HCT116 (cell line): ENCODE measurements around the gene HFE. TPM values are rescaled to one million over a fixed set of nuclear protein-coding genes. Genes with fewer than 3 reads are reported as not detected.

ENCODE experiments used
- ATAC-seq: fragments of 200-7000 bp; cut with Tn5 transposase; 2 replicates; pipeline ENCODE4 v1.9.1; 2020; ENCODE audit warnings: mild to moderate bottlenecking, moderate library complexity
- BruUV-seq: library from RNA; stranded (reverse); fragments of 400-500 nt; replicated peaks from 2 replicates; lab custom pipeline; 2021; lab: Mats Ljungman, UMichigan
- CTCF ChIA-PET: fragments of 300-600 bp; sonication (Branson Sonifier 250); formaldehyde crosslinking; loops from one replicate; lab custom pipeline; 2021; ENCODE audit warnings: antibody characterized with exemption; lab: Charles Lee
- POLR2A ChIA-PET: fragments of 300-600, 350-600 bp; sonication (Branson Sonifier 250); formaldehyde crosslinking; loops from one replicate; lab custom pipeline; 2021; ENCODE audit warnings: antibody characterized with exemption; lab: Charles Lee
- RAD21 ChIA-PET, 2 experiments: fragments of 300-600 bp; sonication (Branson Sonifier 250); formaldehyde crosslinking; loops; one replicate each; lab custom pipeline; 2023; ENCODE audit warnings: low total read pairs in 2 of 2; ENCODE audit not compliant: uncharacterized antibody in 2 of 2, unreplicated experiment in 2 of 2, low non-redundant PET in 1 of 2; lab: Charles Lee
- DNase-seq: peaks from one replicate; pipeline ENCODE4 v3.0.0-alpha.2; 2010; ENCODE audit warnings: low read depth, low spot score
- H2AFZ ChIP-seq: fragments of 200-600 bp; shearing (Covaris generic), sonication (generic); 2 replicates; pipeline ENCODE4 v1.6.1; 2017; ENCODE audit warnings: low read depth, mixed run types, mixed read lengths, antibody characterized with exemption, low read length; ENCODE audit not compliant: poor library complexity, severe bottlenecking
- H3K27ac ChIP-seq: 2 replicates; pipeline ENCODE4 v1.5.1; 2012; ENCODE audit warnings: low read depth, low read length
- H3K27me3 ChIP-seq: fragments of 200-600 bp; sonication (generic); 2 replicates; pipeline ENCODE4 v1.6.1; 2016; ENCODE audit warnings: mixed run types, low read length, mixed read lengths; ENCODE audit not compliant: insufficient read depth
- H3K36me3 ChIP-seq, 2 experiments: fragments of 200-500 bp in 1 of 2; fragments of 200-600 bp in 1 of 2; sonication (Bioruptor generic) in 1 of 2; sonication (generic) in 1 of 2; 2 replicates each; pipeline versions ENCODE4 v1.5.1 to v1.6.1; 2014 to 2016; ENCODE audit warnings: low read length in 2 of 2, inconsistent platforms in 1 of 2, mixed read lengths in 1 of 2, mixed run types in 1 of 2; ENCODE audit not compliant: insufficient read depth in 2 of 2, control insufficient read depth in 1 of 2
- H3K4me1 ChIP-seq, 2 experiments: fragments of 200-600 bp in 1 of 2; sonication (generic) in 1 of 2; 2 replicates each; pipeline versions ENCODE4 v1.5.1 to v1.6.1; 2012 to 2017; ENCODE audit warnings: low read length in 2 of 2, inconsistent platforms in 1 of 2, mild to moderate bottlenecking in 1 of 2, mixed read lengths in 1 of 2, mixed run types in 1 of 2, moderate library complexity in 1 of 2; ENCODE audit not compliant: insufficient read depth in 2 of 2, control insufficient read depth in 1 of 2
- H3K4me2 ChIP-seq: fragments of 200-600 bp; sonication (generic); 2 replicates; pipeline ENCODE4 v1.6.1; 2017; ENCODE audit warnings: mixed run types, low read length, mixed read lengths
- H3K4me3 ChIP-seq, 2 experiments: fragments of 200-600 bp in 1 of 2; sonication (generic) in 1 of 2; replicated peaks in 1 of 2; 2 replicates each; pipeline ENCODE4 v1.5.1; 2011 to 2016; ENCODE audit warnings: low read length in 2 of 2, control low read depth in 1 of 2, low read depth in 1 of 2, mild to moderate bottlenecking in 1 of 2, mixed read lengths in 1 of 2, mixed run types in 1 of 2
- H3K79me2 ChIP-seq: fragments of 200-600 bp; sonication (generic); 2 replicates; pipeline ENCODE4 v1.6.1; 2017; ENCODE audit warnings: mild to moderate bottlenecking, mixed run types, low read length, moderate library complexity, mixed read lengths; ENCODE audit not compliant: insufficient read depth
- H3K9ac ChIP-seq: fragments of 200-600 bp; sonication (generic); 2 replicates; pipeline ENCODE4 v1.6.1; 2016; ENCODE audit warnings: low read length, mixed read lengths
- H3K9me2 ChIP-seq: fragments of 200-600 bp; sonication (generic), shearing (Covaris generic); 2 replicates; pipeline ENCODE4 v1.6.1; 2017; ENCODE audit warnings: mixed run types, mild to moderate bottlenecking, moderate library complexity; ENCODE audit not compliant: insufficient read depth
- H3K9me3 ChIP-seq, 2 experiments: fragments of 200-500 bp in 1 of 2; fragments of 200-600 bp in 1 of 2; sonication (Bioruptor generic) in 1 of 2; sonication (generic) in 1 of 2; 2 replicates each; pipeline ENCODE4 v1.6.1; 2014 to 2017; ENCODE audit warnings: low read length in 2 of 2, mixed read lengths in 2 of 2, inconsistent platforms in 1 of 2, low read depth in 1 of 2, mild to moderate bottlenecking in 1 of 2, mixed run types in 1 of 2, moderate library complexity in 1 of 2; ENCODE audit not compliant: control insufficient read depth in 1 of 2, insufficient read depth in 1 of 2
- H4K20me1 ChIP-seq: fragments of 200-600 bp; sonication (generic), shearing (Covaris generic); 2 replicates; pipeline ENCODE4 v1.6.1; 2017; ENCODE audit warnings: mixed run types, mild to moderate bottlenecking, moderate library complexity; ENCODE audit not compliant: insufficient read depth
- CBX3 ChIP-seq: IDR thresholded peaks from 2 replicates; pipeline ENCODE4 v1.6.1; 2012; ENCODE audit warnings: low read depth
- CTCF ChIP-seq, 3 experiments: fragments of 200-600 bp in 1 of 3; sonication (generic) in 1 of 3; IDR thresholded peaks in 2 of 3; conservative IDR thresholded peaks in 1 of 3; 2 replicates each; pipeline ENCODE4 v1.5.1; 2012 to 2017; ENCODE audit warnings: low read depth in 2 of 3, low read length in 2 of 3, antibody characterized with exemption in 1 of 3, borderline replicate concordance in 1 of 3, control low read depth in 1 of 3, mild to moderate bottlenecking in 1 of 3, mixed read lengths in 1 of 3, mixed run types in 1 of 3, moderate library complexity in 1 of 3; ENCODE audit not compliant: insufficient read depth in 1 of 3
- EGR1 ChIP-seq: IDR thresholded peaks from 2 replicates; pipeline ENCODE4 v1.6.1; 2012; ENCODE audit warnings: low read depth
- ELF1 ChIP-seq: IDR thresholded peaks from 2 replicates; pipeline ENCODE4 v1.6.1; 2012; ENCODE audit warnings: low read depth, borderline replicate concordance
- EZH2 ChIP-seq: fragments of 200-600 bp; sonication (generic); IDR thresholded peaks from 2 replicates; pipeline ENCODE4 v1.6.1; 2017; ENCODE audit warnings: antibody characterized with exemption, mixed run types
- EZH2phosphoT487 ChIP-seq: fragments of 200-600 bp; IDR thresholded peaks from 2 replicates; pipeline ENCODE4 v1.6.1; 2018; ENCODE audit warnings: antibody characterized with exemption, borderline replicate concordance
- FOSL1 ChIP-seq: IDR thresholded peaks from 2 replicates; pipeline ENCODE4 v1.6.1; 2012; ENCODE audit warnings: low read depth
- MAX ChIP-seq: IDR thresholded peaks from 2 replicates; pipeline ENCODE4 v1.6.1; 2012
- POLR2A ChIP-seq: IDR thresholded peaks from 2 replicates; pipeline ENCODE4 v1.7.0; 2011; ENCODE audit warnings: borderline replicate concordance; ENCODE audit not compliant: insufficient read depth, insufficient read length; ENCODE audit errors: extremely low read depth
- RAD21 ChIP-seq: IDR thresholded peaks from 2 replicates; pipeline ENCODE4 v1.6.1; 2012; ENCODE audit warnings: low read depth, mild to moderate bottlenecking
- SIN3A ChIP-seq: IDR thresholded peaks from 2 replicates; pipeline ENCODE4 v1.6.1; 2012; ENCODE audit warnings: low read depth
- SP1 ChIP-seq: IDR thresholded peaks from 2 replicates; pipeline ENCODE4 v1.6.1; 2012; ENCODE audit warnings: low read depth
- SRF ChIP-seq: IDR thresholded peaks from 2 replicates; pipeline ENCODE4 v1.6.1; 2012; ENCODE audit warnings: low read depth
- YY1 ChIP-seq: IDR thresholded peaks from 2 replicates; pipeline ENCODE4 v1.6.1; 2011; ENCODE audit warnings: low read length, low read depth, moderate library complexity, mild to moderate bottlenecking; ENCODE audit not compliant: insufficient replicate concordance; ENCODE audit errors: extremely low read depth
- ZBTB33 ChIP-seq: IDR thresholded peaks from 2 replicates; pipeline ENCODE4 v1.6.1; 2011; ENCODE audit warnings: mild to moderate bottlenecking, low read length, moderate library complexity; ENCODE audit not compliant: insufficient replicate concordance; ENCODE audit errors: extremely low read depth
- ZFX ChIP-seq: fragments of 450-650 bp; IDR thresholded peaks from 2 replicates; pipeline ENCODE4 v1.6.1; 2017
- intact Hi-C: fragments of 100-400 bp; cut with micrococcal nuclease; formaldehyde crosslinking; loops from 2 replicates; pipeline ENCODE4 v1.10.0; 2022
- total RNA-seq: library from RNA; stranded (reverse); gene quantifications from one replicate; pipeline ENCODE4 v1.2.1, GENCODE V29; 2021; ENCODE audit not compliant: unreplicated experiment
- TF ChIP-seq, protein P1 (sequence below): IDR thresholded peaks from 2 replicates; pipeline ENCODE4 v1.6.1; 2012
- TF ChIP-seq, protein P2 (sequence below): IDR thresholded peaks from 2 replicates; pipeline ENCODE4 v1.6.1; 2012; ENCODE audit warnings: low read depth

HFE gene
- total RNA-seq, 1 experiment from 2014 or later = 9.8 TPM

DNA sequence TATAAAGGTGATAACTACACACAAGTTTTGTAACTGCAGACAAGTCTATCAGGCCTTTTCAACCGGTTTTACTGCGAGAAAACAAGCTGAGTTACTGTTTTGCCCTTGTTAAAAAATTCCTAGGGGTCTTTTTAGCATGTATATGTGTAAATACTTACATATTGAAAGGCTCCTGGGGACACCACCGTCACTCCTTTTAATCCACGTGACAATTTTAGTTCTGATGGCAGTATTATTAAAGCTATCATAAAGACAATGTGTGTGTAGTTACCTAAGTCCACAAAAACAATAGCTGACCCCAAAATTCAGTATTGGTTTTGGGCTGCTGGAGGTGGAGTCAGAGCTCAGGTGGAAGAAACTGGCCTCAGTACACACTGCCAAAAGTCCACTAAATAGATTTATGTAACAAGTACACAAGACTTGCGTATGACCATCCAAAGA, 41.3 kb upstream of the HFE start:
- Histone ChIP-seq H3K9ac (no peak overlapping the region), H2AFZ (no peak overlapping the region), H3K36me3 (no peaks in the 10 kb centered on the region), H3K27ac (no peak overlapping the region), H3K27me3 (no peaks in the 10 kb centered on the region), H3K79me2 (no peaks in the 10 kb centered on the region), H3K9me3 (no peaks in the 10 kb centered on the region; a peak in 1 of 4 replicates)
- BruUV-seq = no TSS peak
- CTCF ChIA-PET = no interaction called here
- POLR2A ChIA-PET = interaction anchor here (1.2 to 13.4 kb wide), 4 partner anchors 15 to 78 kb away, joined by 4 to 202 read pairs (median 6); a partner anchor contains a TSS
- intact Hi-C loops = no loop called here
- ATAC-seq = no peak
- TF ChIP-seq, protein P1, sequence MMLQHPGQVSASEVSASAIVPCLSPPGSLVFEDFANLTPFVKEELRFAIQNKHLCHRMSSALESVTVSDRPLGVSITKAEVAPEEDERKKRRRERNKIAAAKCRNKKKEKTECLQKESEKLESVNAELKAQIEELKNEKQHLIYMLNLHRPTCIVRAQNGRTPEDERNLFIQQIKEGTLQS = no peak
- no peak for TF ChIP-seq POLR2A
- TF ChIP-seq RAD21 = no peak
- no peak for TF ChIP-seq ELF1
- no peak for TF ChIP-seq EZH2phosphoT487
- TF ChIP-seq CTCF (IDR thresholded peaks at IDR 0.05 in 2 of 3, conservative IDR thresholded peaks at IDR 0.05 in 1 of 3; ENCODE audit: borderline replicate concordance in 1 of 3, insufficient read depth in 1 of 3, low read depth in 2 of 3, low read length in 2 of 3) = no peak
- TF ChIP-seq EGR1 = no peak
- TF ChIP-seq YY1 = no peak
- no peak for TF ChIP-seq SP1
- no peak for TF ChIP-seq FOSL1
- TF ChIP-seq EZH2 = no peak
- TF ChIP-seq ZFX = no peak
- no peak for TF ChIP-seq MAX
- TF ChIP-seq SIN3A = no peak
- TF ChIP-seq, protein P2, sequence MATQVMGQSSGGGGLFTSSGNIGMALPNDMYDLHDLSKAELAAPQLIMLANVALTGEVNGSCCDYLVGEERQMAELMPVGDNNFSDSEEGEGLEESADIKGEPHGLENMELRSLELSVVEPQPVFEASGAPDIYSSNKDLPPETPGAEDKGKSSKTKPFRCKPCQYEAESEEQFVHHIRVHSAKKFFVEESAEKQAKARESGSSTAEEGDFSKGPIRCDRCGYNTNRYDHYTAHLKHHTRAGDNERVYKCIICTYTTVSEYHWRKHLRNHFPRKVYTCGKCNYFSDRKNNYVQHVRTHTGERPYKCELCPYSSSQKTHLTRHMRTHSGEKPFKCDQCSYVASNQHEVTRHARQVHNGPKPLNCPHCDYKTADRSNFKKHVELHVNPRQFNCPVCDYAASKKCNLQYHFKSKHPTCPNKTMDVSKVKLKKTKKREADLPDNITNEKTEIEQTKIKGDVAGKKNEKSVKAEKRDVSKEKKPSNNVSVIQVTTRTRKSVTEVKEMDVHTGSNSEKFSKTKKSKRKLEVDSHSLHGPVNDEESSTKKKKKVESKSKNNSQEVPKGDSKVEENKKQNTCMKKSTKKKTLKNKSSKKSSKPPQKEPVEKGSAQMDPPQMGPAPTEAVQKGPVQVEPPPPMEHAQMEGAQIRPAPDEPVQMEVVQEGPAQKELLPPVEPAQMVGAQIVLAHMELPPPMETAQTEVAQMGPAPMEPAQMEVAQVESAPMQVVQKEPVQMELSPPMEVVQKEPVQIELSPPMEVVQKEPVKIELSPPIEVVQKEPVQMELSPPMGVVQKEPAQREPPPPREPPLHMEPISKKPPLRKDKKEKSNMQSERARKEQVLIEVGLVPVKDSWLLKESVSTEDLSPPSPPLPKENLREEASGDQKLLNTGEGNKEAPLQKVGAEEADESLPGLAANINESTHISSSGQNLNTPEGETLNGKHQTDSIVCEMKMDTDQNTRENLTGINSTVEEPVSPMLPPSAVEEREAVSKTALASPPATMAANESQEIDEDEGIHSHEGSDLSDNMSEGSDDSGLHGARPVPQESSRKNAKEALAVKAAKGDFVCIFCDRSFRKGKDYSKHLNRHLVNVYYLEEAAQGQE = no peak
- no peak for TF ChIP-seq ZBTB33
- TF ChIP-seq CBX3 = no peak
- no peak for TF ChIP-seq SRF
- TF ChIP-seq, all 23 proteins: peak for 0
- RAD21 ChIA-PET = no interaction called here
- Histone ChIP-seq H3K4me2 (no peak overlapping the region), H3K4me1 (peaks cover 5 to 14% of the 10 kb centered on the region in 2 experiments; a peak in 3 of 4 replicates), H4K20me1 (no peaks in the 10 kb centered on the region), H3K4me3 (no peak overlapping the region), H3K9me2 (no peaks in the 10 kb centered on the region)
- no peak for DNase-seq
